GM23248 (cell line): ENCODE measurements around the gene KCNJ18. TPM values are rescaled to one million over a fixed set of nuclear protein-coding genes. Genes with fewer than 3 reads are reported as not detected.
"Not testable (repeated sequence)": the region's sequence is repeated elsewhere in the genome, so short reads cannot be mapped to it uniquely, and the experiment has no call there.

ENCODE experiments used
- DNase-seq: peaks from one replicate; pipeline ENCODE4 v3.0.0-alpha.2; 2015
- H2AFZ ChIP-seq: fragments of 200-600 bp; sonication (generic); 2 replicates; pipeline ENCODE4 v1.6.1; 2016; ENCODE audit warnings: antibody characterized with exemption
- H3F3A ChIP-seq: fragments of 200-600 bp; sonication (generic); 2 replicates; pipeline ENCODE4 v1.6.1; 2016; ENCODE audit warnings: mild to moderate bottlenecking, antibody characterized with exemption, mixed run types; ENCODE audit not compliant: insufficient read depth
- H3K27ac ChIP-seq: fragments of 200-600 bp; sonication (generic); 2 replicates; pipeline ENCODE4 v1.5.1; 2016; ENCODE audit warnings: mild to moderate bottlenecking
- H3K27me3 ChIP-seq: fragments of 200-600 bp; sonication (generic); replicated peaks from 2 replicates; pipeline ENCODE4 v1.6.1; 2016; ENCODE audit warnings: mild to moderate bottlenecking; ENCODE audit not compliant: insufficient read depth
- H3K36me3 ChIP-seq: fragments of 200-600 bp; sonication (generic); 2 replicates; pipeline ENCODE4 v1.6.1; 2016; ENCODE audit warnings: low read depth, mild to moderate bottlenecking
- H3K4me1 ChIP-seq: fragments of 200-600 bp; sonication (generic); 2 replicates; pipeline ENCODE4 v1.6.1; 2016; ENCODE audit warnings: mild to moderate bottlenecking; ENCODE audit not compliant: insufficient read depth
- H3K4me2 ChIP-seq: fragments of 200-600 bp; sonication (generic); one replicate; pipeline ENCODE4 v1.6.1; 2016; ENCODE audit warnings: mild to moderate bottlenecking; ENCODE audit not compliant: unreplicated experiment
- H3K4me3 ChIP-seq: fragments of 200-600 bp; sonication (generic); 2 replicates; pipeline ENCODE4 v1.5.1; 2016; ENCODE audit warnings: mild to moderate bottlenecking
- H3K79me2 ChIP-seq: fragments of 200-600 bp; sonication (generic); 2 replicates; pipeline ENCODE4 v1.6.1; 2016; ENCODE audit warnings: mild to moderate bottlenecking; ENCODE audit not compliant: insufficient read depth
- H3K9ac ChIP-seq: fragments of 200-600 bp; sonication (generic); 2 replicates; pipeline ENCODE4 v1.6.1; 2016; ENCODE audit warnings: mild to moderate bottlenecking
- H3K9me2 ChIP-seq: fragments of 200-600 bp; sonication (generic); 2 replicates; pipeline ENCODE4 v1.6.1; 2016; ENCODE audit warnings: mixed run types, mild to moderate bottlenecking, moderate library complexity; ENCODE audit not compliant: insufficient read depth
- H3K9me3 ChIP-seq: fragments of 200-600 bp; sonication (generic); one replicate; pipeline ENCODE4 v1.6.1; 2017; ENCODE audit warnings: low read depth
- H4K20me1 ChIP-seq: fragments of 200-600 bp; sonication (generic); 2 replicates; pipeline ENCODE4 v1.6.0; 2016; ENCODE audit not compliant: insufficient read depth
- EZH2 ChIP-seq: fragments of 200-600 bp; sonication (generic); IDR thresholded peaks from 2 replicates; pipeline ENCODE4 v1.6.1; 2018; ENCODE audit warnings: antibody characterized with exemption, mild to moderate bottlenecking; ENCODE audit not compliant: insufficient read depth, poor library complexity, severe bottlenecking
- EZH2phosphoT487 ChIP-seq: fragments of 200-600 bp; sonication (generic); IDR thresholded peaks from 2 replicates; pipeline ENCODE4 v1.6.1; 2018; ENCODE audit warnings: antibody characterized with exemption, moderate library complexity, mild to moderate bottlenecking, low read depth; ENCODE audit not compliant: insufficient read depth
- WGBS, 2 experiments: methylation state at CpG; one replicate each; pipeline ENCODE4 v1.1.6; 2015 to 2017; ENCODE audit warnings: low lambda C conversion rate in 2 of 2, low coverage in 1 of 2; ENCODE audit errors: missing lambda C conversion rate in 2 of 2; 5-methylcytosine and 5-hydroxymethylcytosine counted together
- in situ Hi-C: fragments of 300-500 bp; cut with MboI; formaldehyde crosslinking; loops from 2 replicates; pipeline ENCODE4 v1.15.0; 2020
- polyA plus RNA-seq: library from polyadenylated mRNA; unstranded; fragments of >200 nt; fragmentation: Nextera tagmentation; extraction: Ambion mirVana; gene quantifications from 2 replicates; pipeline ENCODE4 v1.2.1, GENCODE V29; 2016
- total RNA-seq: library from RNA; depleted of rRNA; stranded (reverse); fragments of >200 nt; shearing (Covaris generic); gene quantifications from 2 replicates; pipeline ENCODE4 v1.2.3, GENCODE V29; 2014

KCNJ18 gene
- total and polyA plus RNA-seq, 2 experiments from 2014 or later = not detected

DNA sequence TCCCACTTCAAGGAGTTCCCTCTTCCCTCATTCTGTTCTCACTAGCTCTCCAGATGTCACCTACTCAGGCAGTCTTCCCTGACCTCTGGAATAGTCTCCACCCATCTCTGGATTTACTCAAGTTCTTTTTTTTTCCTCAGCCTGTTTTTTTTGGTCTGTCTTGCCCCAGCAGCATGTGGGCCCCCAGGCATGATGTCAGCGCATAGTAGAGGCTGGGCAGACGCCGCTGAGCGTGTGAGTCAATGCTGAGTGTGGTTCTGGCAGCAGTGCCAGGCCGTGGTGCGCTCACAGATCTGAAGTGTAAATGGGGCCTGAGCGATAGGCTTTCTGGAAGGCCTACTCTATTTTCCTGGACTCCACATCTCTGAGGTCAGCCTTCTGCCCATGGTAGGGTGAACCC, 2.7 kb upstream of the KCNJ18 start:
- no peaks in the 10 kb centered on the region for H3K9me2 ChIP-seq
- peak overlapping the region; percentile 48 for H3K27ac ChIP-seq
- 8% methylated on average over 7 of the region's 7 CpGs for WGBS, 2 experiments
- peak overlapping the region; percentile 37; the same call in 1 of the 2 replicates for H3K9ac ChIP-seq
- no peaks in the 10 kb centered on the region for H4K20me1 ChIP-seq
- in situ Hi-C loops = no loop called here
- no peaks in the 10 kb centered on the region for H3K79me2 ChIP-seq
- no peaks in the 10 kb centered on the region for H3K9me3 ChIP-seq
- peak; percentile 99 for DNase-seq
- no peaks in the 10 kb centered on the region for H3K27me3 ChIP-seq
- TF ChIP-seq EZH2 = no peak
- TF ChIP-seq EZH2phosphoT487 = no peak
- H2AFZ ChIP-seq = no peak overlapping the region
- no peaks in the 10 kb centered on the region for H3F3A ChIP-seq
- no peak overlapping the region for H3K4me3 ChIP-seq
- no peaks in the 10 kb centered on the region for H3K4me1 ChIP-seq
- no peaks in the 10 kb centered on the region for H3K36me3 ChIP-seq
- no peak overlapping the region for H3K4me2 ChIP-seq

DNA sequence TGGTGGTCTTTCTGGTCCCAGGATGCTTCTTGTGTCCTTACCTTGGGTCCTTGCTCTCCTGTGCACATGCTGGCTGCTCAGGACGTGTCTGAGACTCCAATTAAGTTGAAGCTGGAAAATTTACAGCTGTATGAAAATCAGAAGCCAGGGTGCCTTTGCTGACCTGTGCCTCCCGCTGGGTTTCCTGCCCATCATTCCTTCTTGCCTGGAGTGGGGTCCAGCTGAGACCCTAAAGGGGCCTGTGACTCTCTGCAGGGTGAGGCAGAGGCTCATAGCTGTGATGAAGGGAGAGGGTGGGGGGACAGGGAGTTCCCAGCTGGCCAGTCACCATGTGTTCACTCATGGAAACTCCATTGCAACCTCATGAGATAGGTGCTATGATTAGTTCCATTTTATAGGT, 1.5 kb upstream of the KCNJ18 start:
- 41 to 54% methylated on average over 2 of the region's 2 CpGs for WGBS, 2 experiments
- H3K9ac ChIP-seq, H3F3A ChIP-seq, DNase-seq, H2AFZ ChIP-seq, H3K27ac ChIP-seq, in situ Hi-C loops, H3K9me2 ChIP-seq, H3K36me3 ChIP-seq, H4K20me1 ChIP-seq, H3K4me3 ChIP-seq, H3K27me3 ChIP-seq, H3K4me2 ChIP-seq, H3K79me2 ChIP-seq, H3K9me3 ChIP-seq, H3K4me1 ChIP-seq: not testable (repeated sequence)

DNA sequence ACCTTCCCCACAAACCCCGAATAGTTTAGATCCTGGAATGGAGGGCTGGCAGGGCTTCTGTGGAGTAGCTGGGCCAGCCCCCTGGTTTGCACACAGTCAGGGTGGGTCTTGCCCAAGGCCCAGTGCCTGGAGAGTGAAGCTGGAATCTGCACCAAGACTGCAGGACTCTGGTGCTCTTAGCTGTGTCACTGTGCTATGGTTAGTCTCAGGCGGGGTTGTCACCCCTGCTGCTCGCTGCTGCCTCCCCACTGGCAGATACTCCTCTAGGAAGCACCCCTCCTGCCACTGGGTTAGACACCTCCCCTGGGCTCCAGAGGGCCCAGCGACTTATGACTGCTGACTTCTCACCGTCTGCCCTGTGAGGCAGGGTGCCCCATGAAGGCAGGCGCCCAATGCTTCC, 842 bp upstream of the KCNJ18 start:
- H3K27ac ChIP-seq, H3K79me2 ChIP-seq, H2AFZ ChIP-seq, in situ Hi-C loops, H3K9me3 ChIP-seq, H3K9me2 ChIP-seq, H3K36me3 ChIP-seq, H3K4me1 ChIP-seq, H4K20me1 ChIP-seq, H3K27me3 ChIP-seq, DNase-seq, H3K4me3 ChIP-seq, H3F3A ChIP-seq, H3K4me2 ChIP-seq, H3K9ac ChIP-seq: not testable (repeated sequence)
- 75 to 80% methylated on average over 6 of the region's 6 CpGs for WGBS, 2 experiments

DNA sequence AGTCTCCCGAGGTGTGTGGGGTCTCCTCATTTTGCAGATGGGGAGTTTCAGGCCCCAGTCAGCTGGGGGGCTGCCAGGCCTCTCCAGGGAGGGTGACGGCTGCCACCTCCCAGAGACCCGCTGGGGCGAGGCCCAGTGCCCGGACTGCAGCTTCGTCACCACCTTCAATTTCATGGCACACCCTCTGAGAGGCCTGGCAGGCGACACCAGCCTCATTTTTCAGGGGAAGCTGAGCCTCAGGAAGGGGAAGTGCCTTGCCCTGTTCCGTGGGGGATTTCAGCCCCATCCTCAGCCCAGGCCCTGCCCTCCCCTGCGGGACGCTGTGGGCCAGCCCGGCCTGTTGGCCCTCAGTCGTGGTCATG, 362 bp downstream of the KCNJ18 start:
- DNase-seq, H3K4me2 ChIP-seq, H3K79me2 ChIP-seq, H3K36me3 ChIP-seq, H3K4me3 ChIP-seq, H3K9me3 ChIP-seq, H2AFZ ChIP-seq, H3K27ac ChIP-seq, H3K27me3 ChIP-seq, in situ Hi-C loops, H4K20me1 ChIP-seq, H3K4me1 ChIP-seq, H3F3A ChIP-seq, H3K9me2 ChIP-seq, H3K9ac ChIP-seq: not testable (repeated sequence)
- WGBS, 2 experiments = 43 to 53% methylated on average over 12 of the region's 12 CpGs

DNA sequence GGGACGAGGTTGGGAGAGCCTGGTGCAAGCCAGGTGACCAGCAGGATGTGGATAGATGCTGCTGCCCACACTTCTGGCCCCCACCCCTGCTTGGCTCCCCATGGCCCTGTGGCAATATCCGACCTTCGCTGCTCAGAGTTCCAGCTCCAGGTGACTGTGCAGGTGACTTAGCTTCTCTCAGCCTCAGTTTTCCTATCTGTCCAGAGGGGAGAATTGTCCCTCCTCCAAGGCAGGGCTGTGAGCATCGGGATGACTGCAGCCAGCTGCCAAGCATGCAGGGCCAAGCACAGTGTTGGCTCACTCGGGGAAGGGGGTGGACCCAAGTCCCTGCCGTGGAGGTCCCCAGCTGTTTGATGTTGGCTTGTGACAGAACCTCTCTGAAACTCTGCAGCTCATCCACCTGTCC, 1.1 kb downstream of the KCNJ18 start:
- H3K27ac ChIP-seq, H4K20me1 ChIP-seq, H3K4me2 ChIP-seq, DNase-seq, H3F3A ChIP-seq, H3K9ac ChIP-seq, in situ Hi-C loops, H3K9me3 ChIP-seq, H2AFZ ChIP-seq, H3K27me3 ChIP-seq, H3K79me2 ChIP-seq, H3K9me2 ChIP-seq, H3K4me1 ChIP-seq, H3K4me3 ChIP-seq, H3K36me3 ChIP-seq: not testable (repeated sequence)
- WGBS, 2 experiments = 48 to 59% methylated on average over 6 of the region's 6 CpGs

DNA sequence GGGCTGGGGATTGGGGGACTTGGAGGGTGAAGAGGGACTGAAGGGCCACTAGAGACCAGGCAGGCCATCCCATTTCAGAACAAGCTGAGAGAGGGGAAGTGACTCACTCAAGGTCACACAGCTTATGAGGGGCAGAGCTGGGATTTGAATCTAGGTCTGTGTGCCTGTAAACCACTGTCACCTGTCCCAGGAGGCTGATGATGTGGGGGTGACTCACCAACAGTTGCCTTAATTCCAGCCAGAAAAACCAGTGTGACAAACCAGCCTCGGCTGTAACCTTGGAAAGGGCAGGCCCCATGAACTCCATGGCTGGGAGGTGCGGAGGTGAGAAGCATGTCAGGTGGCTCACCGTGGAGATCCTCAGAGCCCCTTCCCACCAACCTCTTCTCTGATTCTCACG, 1.6 kb downstream of the KCNJ18 start:
- H3K27me3 ChIP-seq, H2AFZ ChIP-seq, H3K9me2 ChIP-seq, H3K9me3 ChIP-seq, H3K36me3 ChIP-seq, H3F3A ChIP-seq, in situ Hi-C loops, H3K9ac ChIP-seq, H3K4me2 ChIP-seq, H3K4me1 ChIP-seq, H3K79me2 ChIP-seq, H3K4me3 ChIP-seq, H4K20me1 ChIP-seq, H3K27ac ChIP-seq: not testable (repeated sequence)
- WGBS, 2 experiments = 65 to 66% methylated on average over 3 to 4 of the region's 4 CpGs
- peak; percentile 7 for DNase-seq

DNA sequence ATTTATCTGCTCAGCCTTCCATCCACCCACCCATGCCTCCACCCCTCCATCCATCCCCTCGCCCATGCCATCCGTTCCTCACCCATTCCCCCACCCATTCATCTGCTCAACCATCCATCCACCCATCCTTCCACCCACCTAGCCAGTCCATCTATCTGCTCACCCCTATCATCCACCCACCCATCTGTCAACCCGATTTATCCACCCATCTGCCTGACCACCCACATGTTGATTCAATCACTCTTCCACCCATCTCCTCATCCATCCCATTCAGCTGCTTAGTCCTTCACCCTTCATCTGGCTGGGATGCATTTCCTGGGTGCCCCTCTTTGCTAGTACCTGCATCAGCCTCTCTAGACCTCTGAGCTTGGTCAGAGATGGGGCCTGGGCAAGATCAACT, 3.9 kb downstream of the KCNJ18 start:
- H3K9ac ChIP-seq, H2AFZ ChIP-seq, DNase-seq, H3K27me3 ChIP-seq, H3K9me3 ChIP-seq, H3K4me3 ChIP-seq, H3K9me2 ChIP-seq, H3F3A ChIP-seq, H3K27ac ChIP-seq, H3K79me2 ChIP-seq, H4K20me1 ChIP-seq, H3K36me3 ChIP-seq, H3K4me1 ChIP-seq, H3K4me2 ChIP-seq, in situ Hi-C loops: not testable (repeated sequence)
- 53 to 66% methylated on average over 2 to 3 of the region's 3 CpGs for WGBS, 2 experiments
